ENCODE data around the gene CELF5.
"Not testable (repeated sequence)": the region's sequence is repeated elsewhere in the genome, so short reads cannot be mapped to it uniquely, and the experiment has no call there.

CELF5 gene

DNA sequence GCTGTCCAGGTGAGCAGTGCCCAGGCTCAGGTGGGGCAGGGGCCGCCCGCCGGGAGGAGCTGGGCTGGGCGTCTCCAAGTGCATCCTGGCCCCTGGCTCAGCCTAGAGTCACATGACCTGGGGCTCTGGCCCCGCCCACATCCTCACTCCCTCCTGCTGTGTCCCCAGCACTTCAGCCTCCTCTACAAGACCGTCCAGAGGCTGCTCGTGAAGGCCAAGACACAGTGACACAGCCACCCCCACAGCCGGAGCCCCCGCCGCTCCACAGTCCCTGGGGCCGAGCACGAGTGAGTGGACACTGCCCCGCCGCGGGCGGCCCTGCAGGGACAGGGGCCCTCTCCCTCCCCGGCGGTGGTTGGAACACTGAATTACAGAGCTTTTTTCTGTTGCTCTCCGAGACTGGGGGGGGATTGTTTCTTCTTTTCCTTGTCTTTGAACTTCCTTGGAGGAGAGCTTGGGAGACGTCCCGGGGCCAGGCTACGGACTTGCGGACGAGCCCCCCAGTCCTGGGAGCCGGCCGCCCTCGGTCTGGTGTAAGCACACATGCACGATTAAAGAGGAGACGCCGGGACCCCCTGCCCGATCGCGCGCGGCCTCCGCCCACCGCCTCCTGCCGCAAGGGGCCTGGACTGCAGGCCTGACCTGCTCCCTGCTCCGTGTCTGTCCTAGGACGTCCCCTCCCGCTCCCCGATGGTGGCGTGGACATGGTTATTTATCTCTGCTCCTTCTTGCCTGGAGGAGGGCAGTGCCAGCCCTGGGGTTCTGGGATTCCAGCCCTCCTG is 16.8 kb upstream of the CELF5 start:
- no peak for DNase-seq (ENCODE audit: low spot score)

DNA sequence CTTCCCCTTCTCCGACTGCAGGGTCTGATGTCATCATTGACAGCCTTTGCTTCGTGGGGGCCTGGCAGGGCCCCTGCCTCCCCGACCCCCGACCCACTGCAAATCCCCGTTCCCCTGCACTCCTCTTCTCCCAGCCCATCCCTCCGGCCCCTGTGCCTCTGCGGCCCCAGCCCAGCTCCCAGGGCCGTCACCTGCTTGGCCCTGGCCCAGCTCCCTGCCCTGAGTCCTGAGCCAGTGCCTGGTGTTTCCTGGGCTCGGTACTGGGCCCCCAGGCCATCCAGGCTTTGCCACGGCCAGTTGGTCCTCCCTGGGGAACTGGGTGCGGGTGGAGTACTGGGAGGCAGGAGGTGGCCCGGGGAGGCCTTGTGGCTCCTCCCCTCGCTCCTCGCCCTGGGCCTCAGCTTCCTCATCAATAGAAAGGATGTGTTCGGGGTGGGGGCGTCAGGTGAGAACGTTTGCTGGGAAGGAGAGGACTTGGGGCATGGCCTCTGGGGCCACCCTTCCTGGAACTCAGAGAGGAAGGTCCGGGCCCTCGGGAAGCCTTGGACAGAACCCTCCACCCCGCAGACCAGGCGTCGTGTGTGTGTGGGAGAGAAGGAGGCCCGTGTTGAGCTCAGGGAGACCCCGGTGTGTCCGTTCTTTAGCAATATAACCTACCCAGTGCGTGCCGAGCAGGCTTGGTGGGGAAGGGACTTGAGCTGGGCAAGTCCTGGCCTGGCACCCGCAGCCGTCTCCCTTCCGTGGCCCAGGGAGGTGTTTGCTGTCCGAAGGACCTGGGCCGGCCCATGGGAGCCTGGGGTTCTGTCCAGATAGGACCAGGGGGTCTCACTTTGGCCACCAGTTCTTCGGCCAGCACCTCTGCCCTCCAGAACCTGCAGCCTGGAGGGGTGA is 15.9 kb upstream of the CELF5 start:
- no peak for DNase-seq (ENCODE audit: low spot score)

DNA sequence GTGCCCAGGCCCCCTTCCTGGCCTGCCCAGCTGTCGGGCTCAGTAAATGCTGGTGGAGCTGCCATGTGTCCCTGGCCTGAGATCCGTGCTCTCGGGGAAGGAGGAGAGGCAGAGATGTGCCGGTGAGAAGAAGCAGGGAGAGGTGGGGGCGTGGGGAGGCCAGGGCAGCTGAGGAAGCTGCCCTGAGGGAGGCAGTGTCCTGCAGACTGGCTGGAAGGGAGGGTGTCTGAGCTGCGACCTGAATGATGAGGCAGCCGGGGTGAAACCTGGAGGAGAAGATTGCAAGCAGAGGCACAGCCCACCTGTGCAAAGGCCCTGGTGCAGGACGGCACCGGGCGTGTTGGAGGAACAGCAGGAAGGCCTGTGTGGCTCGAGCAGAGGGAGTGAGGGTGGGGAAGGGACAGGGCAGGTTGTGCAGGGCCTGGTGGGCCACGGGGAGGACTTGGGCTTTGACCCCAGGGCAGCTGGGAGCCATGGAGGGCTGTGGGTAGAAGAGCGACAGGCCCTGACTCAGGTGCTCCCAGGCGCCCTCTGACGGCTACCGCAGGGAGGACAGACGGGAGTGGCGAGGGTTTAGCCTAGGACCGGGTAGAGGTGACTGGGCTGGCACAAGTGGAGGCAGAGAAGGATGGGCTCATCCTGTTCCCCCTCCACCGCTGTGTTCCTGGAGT is 14.0 kb upstream of the CELF5 start:
- peak; percentile 41 for DNase-seq (ENCODE audit: low spot score)

DNA sequence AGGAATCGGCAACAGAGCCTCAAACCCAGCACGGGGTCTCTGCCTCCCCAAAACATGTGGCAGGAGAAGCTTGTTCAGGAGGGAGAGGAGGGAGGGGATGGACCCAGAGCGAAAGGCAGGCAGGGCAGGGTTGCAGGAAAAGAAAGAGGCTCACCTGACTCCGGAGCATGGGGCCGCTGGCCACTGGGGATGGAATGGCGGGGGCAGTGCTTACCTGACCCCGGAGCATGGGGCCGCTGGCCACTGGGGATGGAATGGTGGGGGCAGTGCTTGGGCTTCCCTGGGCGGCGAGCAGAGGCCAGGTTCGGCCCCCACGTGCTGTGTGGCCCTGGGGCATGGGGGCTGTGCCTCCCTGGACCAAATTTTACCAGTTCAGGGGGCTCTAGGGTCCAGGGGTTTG is 13.3 kb upstream of the CELF5 start:
- no peak for DNase-seq (ENCODE audit: low spot score)

DNA sequence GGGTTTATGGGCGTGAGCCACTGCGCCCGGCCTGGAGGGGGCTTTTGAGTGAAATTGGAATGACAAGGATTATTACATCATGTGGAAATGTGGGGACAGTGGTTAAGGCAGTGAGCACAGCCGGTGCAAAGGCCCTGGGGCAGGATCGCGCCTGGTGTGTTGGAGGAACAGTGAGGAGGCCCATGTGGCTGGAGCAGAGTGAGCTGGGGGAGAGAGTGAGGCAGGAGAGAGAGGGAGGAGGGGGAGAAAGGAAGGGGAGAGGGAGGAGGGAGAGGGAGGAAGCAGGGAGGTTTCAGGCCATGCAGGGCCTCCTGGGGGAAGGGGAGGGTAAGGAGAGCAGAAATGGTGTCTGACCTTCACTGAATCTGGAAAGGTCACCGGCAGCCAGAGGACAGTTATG is 11.3 kb upstream of the CELF5 start:
- DNase-seq (ENCODE audit: low spot score), result no peak

DNA sequence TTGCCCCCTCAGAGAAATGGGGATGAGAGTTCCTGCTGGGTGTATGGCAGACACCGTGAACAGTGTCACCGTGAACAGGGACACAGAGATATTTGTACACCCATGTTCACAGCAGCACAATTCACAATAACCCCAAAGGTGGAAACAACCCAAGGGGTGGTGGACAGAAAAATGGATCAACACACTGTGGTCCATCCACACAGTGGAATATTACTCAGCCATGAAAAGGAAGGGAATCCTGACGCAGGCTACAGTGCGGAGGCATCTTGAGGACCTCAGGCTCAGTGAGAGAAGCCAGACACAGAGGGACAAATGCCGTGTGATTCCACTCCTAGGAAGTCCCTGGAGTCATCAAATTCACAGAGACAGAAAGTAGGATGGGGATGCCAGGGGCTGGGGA is 7.6 kb upstream of the CELF5 start:
- DNase-seq (ENCODE audit: low spot score), result no peak

DNA sequence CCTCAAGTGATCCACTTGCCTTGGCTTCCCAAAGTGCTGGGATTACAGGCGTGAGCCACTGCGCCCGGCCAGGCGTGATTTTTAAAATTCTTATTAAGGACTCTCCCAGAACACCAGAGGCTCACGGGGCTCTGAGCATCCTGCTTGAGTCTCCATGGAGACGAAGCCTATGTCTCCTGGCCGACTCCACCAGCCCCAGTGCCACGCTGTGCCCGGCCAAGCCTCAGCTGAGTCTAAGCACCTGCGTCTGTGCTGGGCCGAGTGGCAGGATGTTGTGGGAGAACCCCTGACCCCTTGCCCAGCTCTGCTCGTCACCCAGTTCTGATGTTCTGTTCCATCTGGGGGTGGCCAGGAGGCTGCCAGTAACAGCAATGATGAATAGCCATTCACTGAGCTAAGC is 3.9 kb upstream of the CELF5 start:
- DNase-seq (ENCODE audit: low spot score), result no peak

DNA sequence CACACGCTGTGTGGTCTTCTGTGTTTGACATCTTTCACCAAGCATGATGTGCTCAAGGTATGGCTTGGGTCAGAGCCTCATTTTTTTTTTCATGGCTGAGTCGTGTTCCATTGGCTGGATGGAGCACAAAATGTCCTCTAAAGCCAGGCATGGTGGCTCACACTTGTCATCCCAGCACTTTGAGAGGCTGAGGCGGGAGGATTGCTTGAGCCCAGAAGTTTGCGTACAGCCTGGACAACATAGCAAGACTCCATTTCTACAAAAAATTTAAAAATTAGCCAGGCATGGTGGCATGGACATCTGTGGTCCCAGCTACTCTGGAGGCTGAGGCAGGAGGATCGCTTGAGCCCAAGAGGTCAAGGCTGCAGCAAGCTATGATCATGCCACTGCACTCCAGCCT is 2.9 kb upstream of the CELF5 start:
- not testable (repeated sequence) for DNase-seq (ENCODE audit: low spot score)

DNA sequence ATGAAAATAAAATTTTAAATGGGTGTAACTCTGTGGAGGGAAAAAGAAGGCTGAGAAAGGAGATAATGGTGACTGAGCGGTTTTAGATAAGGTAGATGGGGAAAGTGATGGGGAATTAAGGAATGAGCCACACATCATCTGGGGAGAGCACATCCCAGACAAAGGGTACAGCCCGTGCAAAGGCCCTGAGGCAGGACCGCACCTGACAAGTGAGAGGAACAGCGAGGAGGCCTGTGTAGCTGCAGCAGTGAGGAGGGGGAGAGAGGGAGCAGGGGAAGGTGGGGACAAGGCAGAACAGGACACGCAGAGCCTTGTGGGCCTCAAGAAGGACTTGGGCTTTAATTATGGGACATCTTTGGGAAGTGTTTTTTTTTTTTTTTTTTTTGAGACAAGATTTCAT is 1.8 kb upstream of the CELF5 start:
- no peak for DNase-seq (ENCODE audit: low spot score)

DNA sequence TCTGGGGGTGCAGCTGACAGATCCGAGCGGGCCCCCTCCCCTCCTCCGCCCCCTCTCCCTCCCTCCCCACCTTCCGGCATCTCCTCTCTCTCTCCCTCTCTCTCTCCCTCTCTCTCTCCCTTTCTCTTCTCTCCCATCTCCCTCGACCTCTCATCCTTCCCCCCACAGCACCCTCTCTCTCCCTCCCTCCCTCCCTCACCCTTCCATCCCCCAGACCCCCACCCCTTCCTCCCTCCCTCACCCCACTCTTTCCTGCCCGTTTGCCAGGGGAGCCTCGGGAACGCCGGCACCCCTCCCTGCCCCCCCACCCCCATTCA is 666 bp downstream of the CELF5 start:
- DNase-seq (ENCODE audit: low spot score), result no peak

DNA sequence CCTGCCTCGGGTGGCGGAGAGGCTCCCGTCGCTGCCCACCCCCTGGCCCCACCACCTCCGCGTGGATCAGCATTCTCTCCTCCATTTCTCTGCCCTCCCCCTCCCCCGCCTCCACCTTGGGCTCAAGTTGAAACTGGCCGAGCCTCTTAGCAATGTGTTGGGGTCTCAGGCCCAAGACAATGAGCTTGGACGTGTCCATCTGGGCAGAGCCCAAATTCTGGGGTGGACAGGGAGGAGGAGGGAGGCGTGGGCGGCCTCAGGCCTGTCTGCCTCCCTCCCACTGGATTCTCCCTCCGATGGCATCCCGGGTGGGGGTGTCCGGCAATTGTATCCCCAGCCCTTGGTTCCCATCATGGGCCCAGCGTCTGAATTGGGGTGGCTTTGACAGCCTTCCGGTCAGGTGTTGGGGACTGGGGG is 1.2 kb downstream of the CELF5 start:
- DNase-seq (ENCODE audit: low spot score), result no peak

DNA sequence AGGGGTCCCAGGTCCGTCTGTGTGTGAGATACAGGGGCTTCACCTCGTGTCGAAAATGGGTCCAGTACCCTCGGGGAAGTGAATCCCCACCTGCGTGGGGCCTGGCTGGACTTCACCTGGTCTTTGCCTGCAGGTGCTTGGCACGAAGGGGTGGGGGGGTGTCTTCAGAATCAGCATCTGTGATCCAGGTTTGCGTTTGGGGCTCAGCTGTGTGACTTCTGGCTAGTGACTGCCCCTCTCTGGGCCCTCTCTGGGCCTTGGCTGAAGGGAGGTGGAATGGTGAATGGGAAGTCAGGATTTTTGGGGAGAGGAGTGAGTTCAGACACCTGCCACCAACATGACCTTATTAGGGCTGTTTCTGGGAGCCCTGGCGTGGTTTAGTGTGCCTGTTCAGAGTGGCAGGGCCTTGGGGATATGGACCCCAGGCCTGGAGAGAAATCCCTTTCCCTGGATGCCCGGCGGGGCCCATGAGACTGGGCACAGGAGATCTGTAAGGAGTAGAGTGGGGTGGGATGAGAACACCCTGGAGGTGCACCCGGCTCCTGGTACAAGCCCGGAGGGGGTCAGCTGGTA is 2.7 kb downstream of the CELF5 start:
- DNase-seq (ENCODE audit: low spot score), result no peak

DNA sequence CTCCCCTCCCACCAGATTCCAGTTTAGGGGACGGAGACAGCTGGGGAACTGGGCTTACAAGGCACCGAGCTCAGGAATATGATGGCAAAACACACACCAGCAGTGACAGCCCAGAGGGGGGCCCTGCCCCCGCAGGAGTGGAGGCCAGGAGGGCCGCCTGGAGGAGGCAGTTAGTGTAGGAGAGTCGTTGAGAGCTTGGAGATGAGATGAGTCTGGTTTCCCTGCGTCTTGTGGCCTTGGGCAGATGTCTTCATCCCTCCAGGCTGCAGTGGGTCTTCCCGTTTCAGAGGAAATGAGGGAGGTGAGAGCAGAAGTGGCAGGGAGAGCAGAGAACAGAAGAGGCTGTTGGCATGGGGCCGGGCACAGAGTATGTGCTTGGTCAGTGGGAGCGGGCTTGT is 4.9 kb downstream of the CELF5 start:
- DNase-seq (ENCODE audit: low spot score), result no peak

DNA sequence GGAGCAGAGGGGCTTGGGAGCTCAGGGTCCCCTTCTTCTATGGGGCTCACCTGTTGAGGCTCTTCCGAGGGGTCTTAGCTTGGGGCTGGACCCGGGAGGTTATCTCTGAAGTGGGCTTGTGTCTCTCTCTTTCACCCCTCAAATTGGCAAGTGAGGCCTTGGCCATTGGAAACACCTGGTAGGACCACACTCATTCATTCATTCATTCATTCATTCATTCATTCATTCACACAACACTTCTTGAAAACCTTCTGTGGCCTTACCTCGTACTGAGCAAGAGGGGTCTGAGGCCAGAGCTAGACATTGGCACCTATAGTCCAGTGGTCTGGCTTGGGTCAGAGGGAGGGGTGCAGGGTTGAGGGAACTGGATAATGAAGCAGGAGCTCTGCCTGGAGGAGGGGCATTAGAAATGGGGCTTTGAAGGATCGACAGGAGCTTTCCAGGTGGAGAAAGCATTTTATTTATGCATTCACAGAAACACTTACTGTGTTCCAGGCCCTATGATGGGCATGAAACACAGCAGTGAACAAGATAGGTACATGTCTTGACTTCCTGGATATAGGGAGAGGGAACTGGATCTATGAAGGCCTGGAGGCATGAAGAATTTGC is 5.5 kb downstream of the CELF5 start:
- no peak for DNase-seq (ENCODE audit: low spot score)

DNA sequence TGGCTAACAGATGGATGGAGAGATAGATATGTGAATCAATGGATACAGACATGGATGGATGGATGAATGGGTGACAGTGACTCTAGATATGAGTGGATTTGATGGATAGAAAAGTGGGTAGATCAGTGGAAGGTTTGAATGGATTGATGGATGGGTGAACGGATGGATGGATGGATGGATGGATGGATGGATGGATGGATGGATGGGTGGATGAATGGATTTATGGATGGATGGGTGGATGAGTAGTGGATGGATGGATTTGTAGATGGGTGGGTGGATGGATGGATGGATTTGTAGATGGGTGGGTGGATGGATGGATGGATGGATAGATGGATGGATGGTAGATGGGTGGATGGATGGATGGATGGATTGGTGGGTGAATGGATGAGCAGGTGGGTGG is 6.8 kb downstream of the CELF5 start:
- no peak for DNase-seq (ENCODE audit: low spot score)

DNA sequence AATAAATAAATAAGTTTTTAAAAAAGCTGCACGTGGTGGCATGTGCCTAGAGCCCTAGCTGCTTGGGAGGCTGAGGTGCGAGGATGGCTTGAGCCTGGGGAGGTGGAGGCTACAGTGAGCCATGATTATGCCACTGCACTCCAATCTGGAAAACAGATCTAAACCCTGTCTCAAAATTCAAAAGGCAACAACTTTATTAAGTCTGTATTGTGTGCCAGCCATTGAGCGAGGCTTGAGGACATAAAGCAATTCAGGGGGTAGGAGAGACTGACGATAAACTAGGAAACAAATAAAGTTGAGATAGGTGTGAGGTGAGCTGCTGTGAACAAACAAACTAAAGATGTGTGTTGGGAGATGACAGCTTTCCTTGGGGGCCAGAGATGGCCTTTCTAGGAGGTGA is 8.7 kb downstream of the CELF5 start:
- DNase-seq (ENCODE audit: low spot score), result no peak

DNA sequence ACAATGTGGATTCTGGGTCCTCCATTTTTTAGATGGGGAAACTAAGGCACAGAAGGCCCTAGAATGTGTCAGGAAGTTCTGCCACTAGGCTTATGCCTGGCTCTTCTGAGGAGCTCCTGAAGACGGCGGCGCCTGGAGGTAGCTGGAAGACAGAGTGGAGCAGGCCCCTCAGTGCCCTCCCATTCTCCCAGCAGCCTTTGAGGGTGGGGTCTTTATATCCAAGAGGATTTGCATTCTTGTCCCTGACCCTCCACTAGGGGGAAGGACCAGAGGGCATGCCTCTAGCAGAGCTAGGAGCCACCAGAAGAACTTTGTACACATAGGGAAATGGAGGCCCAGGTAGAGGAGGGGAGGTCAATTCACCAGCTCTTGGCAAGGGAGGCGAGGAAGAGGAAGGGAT is 9.4 kb downstream of the CELF5 start:
- DNase-seq (ENCODE audit: low spot score), result no peak

DNA sequence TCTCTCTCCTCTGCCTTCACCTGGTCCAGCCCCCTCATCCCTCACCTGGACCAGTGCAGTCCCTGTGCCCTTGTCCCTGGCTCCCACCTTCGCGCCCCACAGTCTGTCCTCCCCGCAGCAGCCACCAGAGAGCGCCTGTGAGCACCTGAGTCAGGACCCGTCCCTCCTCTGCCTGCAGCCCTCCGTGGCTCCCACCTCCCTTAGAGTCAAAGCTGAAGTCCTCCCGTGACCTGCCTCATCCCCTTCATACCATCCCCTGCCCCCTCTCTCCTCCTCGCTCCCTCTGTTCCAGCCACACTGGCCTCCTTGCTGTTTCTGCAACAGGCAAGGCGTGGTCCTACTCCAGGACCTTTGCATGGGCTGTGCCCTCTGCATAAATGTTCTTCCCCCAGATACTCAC is 10.3 kb downstream of the CELF5 start:
- DNase-seq (ENCODE audit: low spot score), result no peak

DNA sequence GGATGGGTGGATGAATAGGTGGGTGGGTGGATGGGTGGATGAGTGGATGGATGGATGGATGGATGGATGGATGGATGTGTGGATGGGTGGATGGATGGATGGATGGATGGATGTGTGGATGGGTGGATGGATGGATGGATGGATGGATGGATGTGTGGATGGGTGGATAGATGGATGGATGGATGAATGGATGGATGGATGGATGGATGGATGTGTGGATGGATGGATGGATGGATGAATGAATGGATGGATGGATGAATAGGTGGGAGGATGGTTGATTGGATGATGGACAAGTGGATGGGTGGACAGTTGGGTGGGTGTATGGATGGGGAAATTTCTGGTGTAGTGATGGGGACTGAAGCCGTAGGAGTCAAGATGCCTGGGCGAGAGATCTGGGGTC is 11.1 kb downstream of the CELF5 start:
- not testable (repeated sequence) for DNase-seq (ENCODE audit: low spot score)

DNA sequence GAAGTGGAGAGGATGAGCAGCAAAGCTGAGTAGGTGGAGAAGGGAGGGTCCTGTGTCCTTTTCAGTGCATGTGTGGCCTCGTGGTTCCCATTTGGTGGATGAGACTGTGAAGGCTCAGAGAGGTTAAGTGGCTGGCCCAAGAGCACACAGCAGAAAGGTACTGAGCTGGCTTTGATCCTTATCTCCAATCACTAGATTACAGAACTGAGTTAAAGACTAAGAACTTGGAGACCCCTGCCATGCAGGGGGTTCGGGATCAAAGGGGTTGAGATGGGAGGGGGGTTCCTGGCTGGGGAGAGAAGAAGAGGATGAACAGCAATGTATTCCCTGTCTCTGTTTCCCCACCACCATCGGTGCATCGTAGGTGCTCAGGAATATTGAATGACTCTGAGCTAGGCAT is 11.8 kb downstream of the CELF5 start:
- DNase-seq (ENCODE audit: low spot score), result no peak

DNA sequence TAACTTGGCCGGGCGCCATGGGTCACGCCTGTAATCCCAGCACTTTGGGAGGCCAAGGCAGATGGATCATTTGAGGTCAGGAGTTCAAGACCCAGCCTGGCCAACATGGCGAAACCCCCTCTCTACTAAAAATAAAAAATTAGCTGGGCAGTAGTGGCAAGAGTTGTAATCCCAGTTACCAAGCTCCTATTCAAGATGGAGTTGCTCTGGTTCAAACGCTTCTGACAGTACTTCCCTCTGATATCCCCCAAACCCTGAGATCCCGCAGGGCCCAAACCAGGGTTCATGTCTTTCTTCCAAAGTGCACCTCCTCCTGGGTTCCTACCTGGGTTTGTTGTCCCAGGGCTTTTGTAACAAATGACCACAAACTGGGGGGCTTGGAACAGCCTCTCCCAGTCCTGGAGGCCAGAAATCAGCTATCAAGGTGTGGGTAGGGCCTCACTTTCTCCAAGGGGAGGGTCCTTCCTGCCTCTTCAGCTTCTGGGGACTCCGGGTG is 13.7 kb downstream of the CELF5 start:
- DNase-seq (ENCODE audit: low spot score), result no peak

DNA sequence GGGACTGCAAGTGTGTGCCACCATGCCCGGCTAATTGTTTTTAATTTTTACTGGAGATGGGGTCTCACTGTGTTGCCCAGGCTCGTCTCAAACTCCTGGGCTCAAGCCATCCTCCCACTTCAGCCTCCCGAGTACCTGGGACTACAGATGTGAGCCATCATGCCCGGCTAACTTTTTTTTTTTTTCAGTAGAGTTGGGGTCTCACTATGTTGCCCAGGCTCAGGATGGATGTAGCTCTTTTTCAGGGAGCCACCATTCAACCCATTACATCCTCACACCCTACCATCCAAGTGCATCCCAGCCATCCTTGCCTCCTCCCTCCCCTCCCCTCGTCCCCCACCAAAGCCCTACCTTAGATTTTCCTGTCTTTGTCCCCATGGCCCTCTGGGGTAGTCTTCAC is 14.9 kb downstream of the CELF5 start:
- no peak for DNase-seq (ENCODE audit: low spot score)

Data from LoVo (cell line).